Mesenchymal stem cell (in vitro differentiated cells and primary cell): Measurements from ENCODE around the gene AFF1.

Source experiments
- DNase-seq: peaks from one replicate; pipeline ENCODE4 v3.0.0-alpha.2; 2013
- H2AFZ ChIP-seq: one replicate; pipeline ENCODE4 v1.6.1; 2013; ENCODE audit warnings: low read depth, mild to moderate bottlenecking, control low read depth, inconsistent platforms, low read length, moderate library complexity
- H2AK5ac ChIP-seq: 2 replicates; pipeline ENCODE4 v1.6.1; 2013; ENCODE audit warnings: low read length, moderate library complexity, mild to moderate bottlenecking, inconsistent platforms; ENCODE audit not compliant: severe bottlenecking
- H2BK120ac ChIP-seq: one replicate; pipeline ENCODE4 v1.6.1; 2013; ENCODE audit warnings: low read depth, mild to moderate bottlenecking, inconsistent platforms, low read length, moderate library complexity
- H2BK12ac ChIP-seq, 2 experiments: one replicate each; pipeline ENCODE4 v1.6.1; 2013; ENCODE audit warnings: inconsistent platforms in 2 of 2, low read length in 2 of 2, mild to moderate bottlenecking in 2 of 2, moderate library complexity in 2 of 2, control low read depth in 1 of 2
- H2BK15ac ChIP-seq: one replicate; pipeline ENCODE4 v1.6.1; 2013; ENCODE audit warnings: mild to moderate bottlenecking, low read depth, inconsistent platforms; ENCODE audit not compliant: poor library complexity, severe bottlenecking
- H2BK5ac ChIP-seq: 2 replicates; pipeline ENCODE4 v1.6.1; 2013; ENCODE audit warnings: low read depth, mild to moderate bottlenecking, low read length, control low read depth, inconsistent platforms; ENCODE audit not compliant: poor library complexity, severe bottlenecking
- H3K14ac ChIP-seq, 2 experiments: one replicate each; pipeline ENCODE4 v1.6.1; 2013; ENCODE audit warnings: inconsistent platforms in 2 of 2, low read length in 2 of 2, control low read depth in 1 of 2, mild to moderate bottlenecking in 1 of 2, moderate library complexity in 1 of 2
- H3K18ac ChIP-seq, 2 experiments: one replicate each; pipeline ENCODE4 v1.6.1; 2013; ENCODE audit warnings: inconsistent platforms in 2 of 2, low read length in 2 of 2, control low read depth in 1 of 2, low read depth in 1 of 2, mild to moderate bottlenecking in 1 of 2
- H3K23ac ChIP-seq, 2 experiments: one replicate each; pipeline ENCODE4 v1.6.1; 2013; ENCODE audit warnings: inconsistent platforms in 2 of 2, low read length in 2 of 2, mild to moderate bottlenecking in 2 of 2, moderate library complexity in 2 of 2, control low read depth in 1 of 2
- H3K27ac ChIP-seq: 2 replicates; pipeline ENCODE4 v1.5.1; 2013; ENCODE audit warnings: mild to moderate bottlenecking, moderate library complexity, low read length, control low read depth, inconsistent platforms; ENCODE audit not compliant: poor library complexity, severe bottlenecking
- H3K27me3 ChIP-seq, 2 experiments: 2 replicates each; pipeline versions ENCODE4 v1.6.1 to v1.7.0; 2013; ENCODE audit warnings: low read length in 2 of 2, mild to moderate bottlenecking in 2 of 2, moderate library complexity in 2 of 2, control low read depth in 1 of 2, inconsistent platforms in 1 of 2; ENCODE audit not compliant: control insufficient read depth in 1 of 2, insufficient read depth in 1 of 2
- H3K36me3 ChIP-seq, 2 experiments: 2 replicates each; pipeline versions ENCODE4 v1.6.1 to v1.7.0; 2013; ENCODE audit warnings: low read length in 2 of 2, control low read depth in 1 of 2, inconsistent platforms in 1 of 2, low read depth in 1 of 2, mild to moderate bottlenecking in 1 of 2; ENCODE audit not compliant: insufficient read depth in 2 of 2, control insufficient read depth in 1 of 2
- H3K4ac ChIP-seq, 2 experiments: one replicate each; pipeline ENCODE4 v1.6.1; 2013; ENCODE audit warnings: inconsistent platforms in 2 of 2, low read length in 2 of 2, mild to moderate bottlenecking in 2 of 2, moderate library complexity in 2 of 2, control low read depth in 1 of 2, low read depth in 1 of 2
- H3K4me1 ChIP-seq: 2 replicates; pipeline ENCODE4 v1.6.1; 2013; ENCODE audit warnings: low read depth, low read length, control low read depth; ENCODE audit not compliant: control insufficient read depth, insufficient read depth
- H3K4me2 ChIP-seq: 2 replicates; pipeline ENCODE4 v1.6.1; 2013; ENCODE audit warnings: low read length, mild to moderate bottlenecking, inconsistent platforms; ENCODE audit not compliant: poor library complexity, severe bottlenecking
- H3K4me3 ChIP-seq, 2 experiments: 2 replicates each; pipeline versions ENCODE4 v1.5.1 to v1.7.0; 2013; ENCODE audit warnings: low read length in 2 of 2, mild to moderate bottlenecking in 2 of 2, control low read depth in 1 of 2, low read depth in 1 of 2; ENCODE audit not compliant: insufficient read depth in 1 of 2
- H3K79me1 ChIP-seq: replicated peaks from 2 replicates; pipeline ENCODE4 v1.6.1; 2013; ENCODE audit warnings: mild to moderate bottlenecking, control low read depth, low read length, inconsistent platforms; ENCODE audit not compliant: poor library complexity, severe bottlenecking
- H3K9ac ChIP-seq: 2 replicates; pipeline ENCODE4 v1.7.0; 2013; ENCODE audit warnings: mild to moderate bottlenecking, low read length, moderate library complexity
- H3K9me3 ChIP-seq: 2 replicates; pipeline ENCODE4 v1.7.0; 2013; ENCODE audit warnings: mild to moderate bottlenecking, low read length; ENCODE audit not compliant: control insufficient read depth
- H4K8ac ChIP-seq: one replicate; pipeline ENCODE4 v1.6.1; 2013; ENCODE audit warnings: inconsistent platforms, mild to moderate bottlenecking, low read length, moderate library complexity
- H4K91ac ChIP-seq: one replicate; pipeline ENCODE4 v1.6.1; 2013; ENCODE audit warnings: mild to moderate bottlenecking, low read length, inconsistent platforms
- WGBS: methylation state at CpG from one replicate; pipeline ENCODE4 v1.1.7; 2013; ENCODE audit warnings: mixed read lengths; 5-methylcytosine and 5-hydroxymethylcytosine counted together

Gene AFF1

GRCh38 chr4:87171944-87172343, 237.1 kb downstream of the AFF1 start:
- WGBS: 100% methylated on average over 1 of the region's 2 CpGs
- no peak overlapping the region for H2BK5ac ChIP-seq

GRCh38 chr4:87174672-87175071, 239.9 kb downstream of the AFF1 start:
- no peak overlapping the region for H3K4me3 ChIP-seq
- no peak overlapping the region for H3K9ac ChIP-seq
- H3K9me3 ChIP-seq: no peaks in the 10 kb centered on the region
- 100% methylated on average over 1 of the region's 2 CpGs for WGBS
- H3K27ac ChIP-seq: no peak overlapping the region
- no peak overlapping the region for H3K4ac ChIP-seq
- no peak overlapping the region for H2BK15ac ChIP-seq
- H2AFZ ChIP-seq: no peak overlapping the region
- H3K79me1 ChIP-seq: peaks cover 2% of the 10 kb centered on the region
- H2BK5ac ChIP-seq: no peak overlapping the region
- H2BK12ac ChIP-seq: no peak overlapping the region
- H3K36me3 ChIP-seq: peaks cover 3 to 4% of the 10 kb centered on the region in 2 experiments
- H4K91ac ChIP-seq: no peak overlapping the region
- no peaks in the 10 kb centered on the region for H3K4me1 ChIP-seq
- DNase-seq: no peak
- H3K18ac ChIP-seq: no peak overlapping the region
- no peak overlapping the region for H4K8ac ChIP-seq
- H2BK120ac ChIP-seq: no peak overlapping the region
- no peak overlapping the region for H3K23ac ChIP-seq
- no peaks in the 10 kb centered on the region for H3K27me3 ChIP-seq
- H2AK5ac ChIP-seq: no peak overlapping the region
- H3K14ac ChIP-seq: no peak overlapping the region
- H3K4me2 ChIP-seq: no peak overlapping the region

More at GRCh38 chr4:87171944-87172343, 237.1 kb downstream of the AFF1 start:
- no peak overlapping the region for H3K4me3 ChIP-seq
- no peak overlapping the region for H2AK5ac ChIP-seq
- no peak overlapping the region for H4K91ac ChIP-seq
- no peak overlapping the region for H3K14ac ChIP-seq
- H3K18ac ChIP-seq: no peak overlapping the region
- no peak overlapping the region for H2AFZ ChIP-seq
- H3K23ac ChIP-seq: no peak overlapping the region
- no peak for DNase-seq
- no peak overlapping the region for H3K4me2 ChIP-seq
- H3K27me3 ChIP-seq: no peaks in the 10 kb centered on the region
- no peaks in the 10 kb centered on the region for H3K9me3 ChIP-seq
- no peak overlapping the region for H2BK15ac ChIP-seq
- H2BK12ac ChIP-seq: no peak overlapping the region
- H2BK120ac ChIP-seq: no peak overlapping the region
- H3K36me3 ChIP-seq: peaks cover 0 to 18% of the 10 kb centered on the region in 2 experiments
- no peaks in the 10 kb centered on the region for H3K4me1 ChIP-seq
- H3K79me1 ChIP-seq: no peaks in the 10 kb centered on the region
- H3K4ac ChIP-seq: no peak overlapping the region
- H4K8ac ChIP-seq: no peak overlapping the region
- H3K27ac ChIP-seq: no peak overlapping the region
- H3K9ac ChIP-seq: no peak overlapping the region

GRCh38 chr4:87179751-87180150, 244.9 kb downstream of the AFF1 start:
- Histone ChIP-seq H3K18ac (no peak overlapping the region), H3K23ac (no peak overlapping the region), H2BK5ac (no peak overlapping the region), H2BK12ac (no peak overlapping the region), H3K4me1 (no peaks in the 10 kb centered on the region), H2AK5ac (no peak overlapping the region), H3K27ac (no peak overlapping the region), H3K4me2 (no peak overlapping the region), H3K9me3 (no peaks in the 10 kb centered on the region), H3K14ac (no peak overlapping the region), H3K36me3 (peaks cover 0 to 3% of the 10 kb centered on the region in 2 experiments), H2BK120ac (no peak overlapping the region), H4K8ac (no peak overlapping the region), H3K27me3 (no peaks in the 10 kb centered on the region), H3K4me3 (no peak overlapping the region), H3K4ac (no peak overlapping the region), H2AFZ (no peak overlapping the region), H2BK15ac (no peak overlapping the region), H4K91ac (no peak overlapping the region), H3K79me1 (peaks cover 3% of the 10 kb centered on the region), H3K9ac (no peak overlapping the region)
- WGBS: 87% methylated on average over 1 of the region's 1 CpG
- no peak for DNase-seq

GRCh38 chr4:87180767-87181166, 246.0 kb downstream of the AFF1 start:
- no peaks in the 10 kb centered on the region for H3K4me1 ChIP-seq
- H2BK12ac ChIP-seq: no peak overlapping the region
- no peak overlapping the region for H3K4me3 ChIP-seq
- no peak for DNase-seq
- no peak overlapping the region for H2BK5ac ChIP-seq
- H3K18ac ChIP-seq: no peak overlapping the region
- no peak overlapping the region for H3K4ac ChIP-seq
- no peak overlapping the region for H3K27ac ChIP-seq
- H2AFZ ChIP-seq: no peak overlapping the region
- H2AK5ac ChIP-seq: no peak overlapping the region
- no peak overlapping the region for H2BK15ac ChIP-seq
- H3K14ac ChIP-seq: no peak overlapping the region
- H3K4me2 ChIP-seq: no peak overlapping the region
- H2BK120ac ChIP-seq: no peak overlapping the region
- H3K9ac ChIP-seq: no peak overlapping the region
- 94% methylated on average over 2 of the region's 2 CpGs for WGBS
- no peaks in the 10 kb centered on the region for H3K9me3 ChIP-seq
- H4K91ac ChIP-seq: no peak overlapping the region
- H3K23ac ChIP-seq: no peak overlapping the region
- H3K36me3 ChIP-seq: peaks cover 0 to 3% of the 10 kb centered on the region in 2 experiments
- H3K27me3 ChIP-seq: no peaks in the 10 kb centered on the region
- H3K79me1 ChIP-seq: peaks cover 5% of the 10 kb centered on the region
- H4K8ac ChIP-seq: no peak overlapping the region
